Right cardiac atrium (tissue), 5 donors: ENCODE results near the gene COX6A2. TPM values are rescaled to one million over a fixed set of nuclear protein-coding genes. Genes with fewer than 3 reads are reported as not detected.

ENCODE experiments used
- ATAC-seq, 2 donors: fragments of 200-7000 bp; cut with Tn5 transposase; one replicate each; pipeline versions ENCODE4 v1.8.0 to v1.9.1; 2020; ENCODE audit warnings: moderate library complexity in 2 of 2, mild to moderate bottlenecking in 1 of 2
- DNase-seq, 3 donors: peaks; one replicate each; pipeline ENCODE4 v3.0.0-alpha.2; 2020
- H3K27ac ChIP-seq: one replicate; pipeline ENCODE4 v1.5.1; 2013; ENCODE audit warnings: mild to moderate bottlenecking, low read length, control low read depth, moderate library complexity
- H3K27me3 ChIP-seq: one replicate; pipeline ENCODE4 v1.6.1; 2013; ENCODE audit not compliant: control insufficient read depth, insufficient read depth
- H3K4me1 ChIP-seq: one replicate; pipeline ENCODE4 v1.6.1; 2013; ENCODE audit warnings: low read length; ENCODE audit not compliant: control insufficient read depth, insufficient read depth
- H3K4me3 ChIP-seq: one replicate; pipeline ENCODE4 v1.5.1; 2013; ENCODE audit warnings: low read length, control low read depth
- H3K9me3 ChIP-seq: one replicate; pipeline ENCODE4 v1.6.1; 2013; ENCODE audit warnings: low read length; ENCODE audit not compliant: control insufficient read depth
- WGBS: extraction: QIAGEN DNeasy Blood & Tissue Kit; methylation state at CpG from one replicate; pipeline ENCODE4 v1.1.7; 2013; 5-methylcytosine and 5-hydroxymethylcytosine counted together
- intact Hi-C, 4 donors: fragments of 100-400 bp; cut with DNase I; formaldehyde crosslinking; loops; one replicate each; pipeline versions ENCODE4 v1.11.0 to v1.14.0; 2022 to 2023
- polyA plus RNA-seq: library from polyadenylated mRNA; stranded (reverse); fragments of 200-250 nt; gene quantifications from one replicate; pipeline ENCODE4 v1.2.3, GENCODE V29; 2013
- total RNA-seq, 4 donors: library from RNA; stranded (reverse); fragmentation: NEBNext Ultra II Directional; extraction: Animal tissue kit (Norgen Biotek cat#: 25700); gene quantifications; one replicate each; pipeline ENCODE4 v1.2.1, GENCODE V29; 2021
- donor health status: healthy with polysubstance abuse.
- donor health status: DM: no; HTN: yes; CAD: no.
- donor health status: DM: no; HTN: no; CAD: no.
- donor health status: DM: no; HTN: yes; CAD: no; lungs with severe emphysema.
- donor health status: DM: yes; HTN: yes; CAD: no.

The COX6A2 gene
- total and polyA plus RNA-seq, 5 donors, result 574 to 4,696 (median 1,072) TPM

DNA sequence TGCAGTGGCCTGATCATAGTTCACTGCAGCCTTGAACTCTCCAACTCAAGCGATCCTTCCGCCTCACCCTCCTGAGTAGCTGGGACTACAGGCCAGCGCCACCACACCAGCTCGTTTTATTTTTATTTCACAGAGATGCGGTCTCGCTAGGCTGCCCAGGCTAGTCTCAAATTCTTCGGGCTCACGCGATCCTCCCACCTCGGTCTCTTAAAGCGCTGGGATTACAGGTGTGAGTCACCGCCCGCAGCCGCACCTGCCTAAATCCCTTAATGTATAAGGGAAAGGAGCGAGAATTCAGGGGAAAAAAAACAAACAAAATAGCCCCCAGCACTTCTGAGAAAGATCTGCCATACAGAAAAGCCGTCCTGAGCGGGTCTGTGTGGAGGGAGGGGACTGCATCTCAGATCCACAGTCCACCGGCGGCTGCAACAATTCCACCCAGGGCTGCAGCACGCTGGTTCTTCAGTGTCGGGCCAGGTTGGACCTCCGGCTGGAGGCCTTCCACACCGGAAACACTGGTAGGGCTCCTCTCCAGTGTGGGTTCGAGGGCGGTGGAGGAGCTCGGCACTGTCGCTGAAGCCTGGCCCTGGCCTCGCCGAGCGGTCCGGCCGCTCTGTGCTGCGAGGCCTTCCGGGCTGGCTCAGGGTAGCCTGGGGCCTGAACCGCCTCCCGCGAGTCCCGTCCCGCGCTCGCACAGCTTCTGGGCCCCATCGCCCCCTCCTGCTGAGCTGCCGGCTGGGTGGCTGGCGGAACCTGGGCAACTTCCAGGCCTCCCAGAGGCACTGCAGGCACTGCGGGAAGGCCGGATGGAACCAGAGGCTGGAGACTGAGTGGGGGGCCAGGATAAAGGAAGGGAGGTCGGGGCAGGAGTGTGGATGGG is 7.4 kb upstream of the COX6A2 start:
- H3K9me3 ChIP-seq, result no peaks in the 10 kb centered on the region
- H3K27ac ChIP-seq, result no peak overlapping the region
- no peaks in the 10 kb centered on the region for H3K4me1 ChIP-seq
- H3K27me3 ChIP-seq, result no peaks in the 10 kb centered on the region
- intact Hi-C loops, result no loop called here
- no peak overlapping the region for H3K4me3 ChIP-seq
- 94% methylated on average over 47 of the region's 47 CpGs for WGBS
- peak in 1 of 3 donors; percentile 45 for DNase-seq
- ATAC-seq, result peak in 1 of 2 donors; percentile 23

DNA sequence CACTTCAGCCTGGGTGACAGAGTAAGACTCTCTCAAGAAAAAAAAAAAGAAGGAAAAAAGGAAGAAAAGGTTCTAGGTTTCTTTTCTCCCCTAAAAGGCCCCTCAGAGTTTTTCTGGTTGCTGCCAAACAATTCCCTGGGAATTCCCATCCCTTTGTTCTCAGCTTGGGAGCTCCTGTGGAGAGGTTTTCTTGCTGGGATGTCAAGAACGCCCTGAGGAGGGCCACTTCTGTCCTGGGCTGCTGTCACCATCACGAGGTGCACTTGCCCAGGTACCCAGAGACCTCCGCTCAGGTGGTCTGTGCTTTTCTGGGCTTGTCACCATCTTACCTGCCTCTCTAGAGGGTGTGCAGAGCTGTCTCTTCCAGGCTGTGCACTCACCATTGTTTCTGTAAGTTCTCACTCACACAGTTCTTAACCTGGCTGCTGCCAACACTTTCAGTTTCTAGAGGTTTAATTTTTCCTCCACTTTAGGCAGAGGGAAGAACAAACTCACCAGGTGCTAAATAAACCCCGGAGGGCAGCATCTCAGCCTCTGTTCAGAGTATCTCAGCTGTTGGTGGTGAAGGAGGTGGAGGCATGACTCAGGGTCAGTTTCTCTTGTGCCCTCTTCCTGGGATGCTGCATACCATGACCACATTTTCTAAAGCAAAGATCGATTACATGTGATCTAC is 2.4 kb upstream of the COX6A2 start:
- no peaks in the 10 kb centered on the region for H3K27me3 ChIP-seq
- DNase-seq, result no peak
- peak overlapping the region; percentile 87 for H3K27ac ChIP-seq
- no peaks in the 10 kb centered on the region for H3K4me1 ChIP-seq
- WGBS, result 49% methylated on average over 5 of the region's 5 CpGs
- ATAC-seq, result no peak
- H3K4me3 ChIP-seq, result no peak overlapping the region
- intact Hi-C loops, result no loop called here
- H3K9me3 ChIP-seq, result no peaks in the 10 kb centered on the region

DNA sequence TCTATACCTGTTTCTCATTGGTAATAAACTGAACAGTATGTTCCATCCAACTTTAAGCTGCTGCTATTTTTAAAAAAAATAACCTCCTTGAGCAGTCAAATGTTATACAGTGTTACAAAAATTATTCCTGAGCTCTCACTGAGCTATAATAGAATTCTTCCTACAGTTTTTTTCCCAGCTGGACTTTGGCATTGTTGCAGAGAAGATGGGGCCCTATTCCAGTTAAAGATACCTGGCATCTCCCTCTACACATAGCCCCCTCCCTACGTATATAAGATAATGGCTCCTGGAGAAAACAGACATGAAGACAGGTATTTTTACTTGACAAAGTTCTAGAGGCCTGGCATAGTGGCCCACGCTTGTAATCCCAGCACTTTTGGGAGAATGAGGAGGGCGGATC is 1.6 kb upstream of the COX6A2 start:
- no peaks in the 10 kb centered on the region for H3K9me3 ChIP-seq
- H3K4me3 ChIP-seq, result no peak overlapping the region
- no peaks in the 10 kb centered on the region for H3K4me1 ChIP-seq
- DNase-seq (no peak), ATAC-seq (no peak)
- peak overlapping the region; percentile 87 for H3K27ac ChIP-seq
- intact Hi-C loops, result no loop called here
- H3K27me3 ChIP-seq, result no peaks in the 10 kb centered on the region
- 66% methylated on average over 3 of the region's 3 CpGs for WGBS

DNA sequence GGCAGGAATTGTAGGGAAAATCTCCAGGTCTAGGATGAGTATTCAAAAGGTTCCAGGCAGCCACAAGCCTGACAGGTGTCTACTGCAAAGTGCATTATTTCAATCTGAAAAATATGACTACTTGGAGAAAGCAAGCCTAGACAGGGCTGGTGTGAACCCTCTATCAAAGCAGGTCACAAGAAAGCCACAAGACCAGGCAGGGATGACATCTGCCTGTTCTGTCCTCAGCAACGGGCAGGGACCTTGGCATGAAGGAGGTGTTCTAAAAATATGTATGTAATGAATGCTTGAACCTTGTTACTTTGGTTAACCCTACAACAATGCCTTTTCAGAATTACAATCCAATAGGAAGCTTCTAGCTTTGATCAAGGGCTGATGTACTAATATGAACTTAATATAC is 1.2 kb upstream of the COX6A2 start:
- H3K27ac ChIP-seq, result peak overlapping the region; percentile 98
- no peaks in the 10 kb centered on the region for H3K27me3 ChIP-seq
- ATAC-seq, result peak; percentile 56 to 58
- intact Hi-C loops, result no loop called here
- WGBS, result 10% methylated on average over 1 of the region's 1 CpG
- H3K9me3 ChIP-seq, result no peaks in the 10 kb centered on the region
- no peak overlapping the region for H3K4me3 ChIP-seq
- no peak for DNase-seq
- no peaks in the 10 kb centered on the region for H3K4me1 ChIP-seq

DNA sequence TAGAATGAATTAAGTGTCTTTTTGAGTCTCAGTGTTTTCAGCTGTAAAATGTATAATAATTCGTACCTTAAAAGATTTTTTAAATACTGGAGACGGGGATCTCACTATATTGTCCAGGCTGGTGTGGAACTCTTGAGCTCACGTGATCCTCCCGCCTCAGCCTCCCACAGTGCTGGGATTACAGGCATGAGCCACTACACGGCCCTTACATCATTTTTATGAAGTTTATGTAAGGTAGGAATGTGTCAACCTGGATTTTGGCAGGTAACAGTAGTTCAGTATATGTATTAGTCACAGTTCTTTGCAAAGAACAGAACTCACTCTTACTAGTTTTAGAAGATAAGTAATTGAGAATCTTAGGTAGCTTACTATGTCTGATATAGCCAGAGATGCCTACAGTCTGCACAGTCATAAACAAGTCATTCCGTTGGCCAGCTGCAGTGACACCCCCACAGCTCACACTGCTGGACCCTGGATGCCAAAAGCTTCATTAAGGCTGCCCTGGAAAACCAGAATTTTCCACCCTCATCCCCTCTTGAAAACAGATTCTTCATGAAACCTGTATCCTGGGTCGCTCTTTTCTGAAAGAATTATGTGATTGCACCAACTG is 583 bp upstream of the COX6A2 start:
- WGBS, result 66% methylated on average over 7 of the region's 7 CpGs
- ATAC-seq (no peak), DNase-seq (no peak)
- intact Hi-C loops, result no loop called here
- Histone ChIP-seq H3K4me3 (no peak overlapping the region), H3K27ac (peak overlapping the region; percentile 98), H3K27me3 (no peaks in the 10 kb centered on the region), H3K4me1 (no peaks in the 10 kb centered on the region), H3K9me3 (no peaks in the 10 kb centered on the region)

DNA sequence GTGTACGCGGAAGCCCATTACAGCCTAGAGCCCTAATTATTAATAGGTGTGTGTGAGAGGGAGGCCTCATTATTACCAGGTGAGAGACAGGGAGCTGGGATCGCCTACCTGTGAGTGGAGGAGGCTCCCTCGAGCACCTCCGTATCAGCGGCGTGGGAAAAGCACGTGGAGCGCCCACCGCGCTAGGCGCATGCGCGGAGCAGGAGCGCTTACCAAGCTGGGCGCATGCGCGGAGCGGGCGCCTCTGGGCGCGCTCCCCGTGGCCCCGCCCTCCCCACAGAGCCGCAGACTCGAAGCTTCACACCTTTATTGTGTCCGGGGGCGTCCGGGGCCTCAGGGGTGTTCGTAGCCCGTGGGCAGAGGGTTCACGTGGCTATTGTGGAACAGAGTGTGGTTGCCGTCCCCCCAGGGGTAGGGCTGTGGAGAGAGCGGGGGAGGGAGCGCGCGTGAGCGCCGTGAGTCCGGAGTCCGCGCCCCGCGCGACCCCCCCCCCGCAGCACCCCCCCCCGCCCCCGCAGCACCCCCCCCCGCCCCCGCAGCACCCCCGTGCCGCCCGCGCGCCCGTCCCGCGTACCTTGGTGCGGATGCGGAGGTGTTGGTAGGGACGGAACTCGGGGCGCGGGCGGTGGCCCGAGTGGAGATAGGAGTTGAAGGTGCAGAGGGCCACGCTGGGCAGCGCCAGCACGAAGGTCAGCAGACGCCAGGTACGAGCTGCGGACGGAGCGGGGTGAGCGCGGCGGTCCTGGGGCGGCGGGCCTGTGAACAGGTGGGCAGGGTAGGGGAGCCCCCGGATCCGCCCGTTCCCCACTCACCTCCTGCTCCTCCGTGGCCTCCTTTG is 500 bp downstream of the COX6A2 start:
- peak; percentile 51 to 53 for ATAC-seq
- H3K4me3 ChIP-seq, result peak overlapping the region; percentile 43
- H3K27ac ChIP-seq, result peak overlapping the region; percentile 84
- no peaks in the 10 kb centered on the region for H3K27me3 ChIP-seq
- intact Hi-C loops, result no loop called here
- H3K4me1 ChIP-seq, result no peaks in the 10 kb centered on the region
- WGBS, result 21% methylated on average over 67 of the region's 83 CpGs
- peak; percentile 65 to 91 (median 89) for DNase-seq
- no peaks in the 10 kb centered on the region for H3K9me3 ChIP-seq

DNA sequence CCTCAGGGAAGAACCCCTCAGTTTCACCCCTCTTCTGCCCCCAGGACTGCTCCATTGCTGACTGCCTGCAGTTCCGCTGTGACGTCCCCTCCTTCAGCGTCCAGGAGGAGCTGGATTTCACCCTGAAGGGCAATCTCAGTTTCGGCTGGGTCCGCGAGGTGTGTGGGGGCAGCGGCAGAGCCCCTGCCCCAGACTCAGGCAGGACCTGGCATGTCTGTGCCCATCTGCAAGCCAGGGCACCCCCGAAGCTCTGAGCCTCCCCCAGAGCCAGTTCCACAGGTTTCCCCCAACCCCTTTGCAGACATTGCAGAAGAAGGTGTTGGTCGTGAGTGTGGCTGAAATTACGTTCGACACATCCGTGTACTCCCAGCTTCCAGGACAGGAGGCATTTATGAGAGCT is 4.4 kb downstream of the COX6A2 start:
- ATAC-seq (no peak), DNase-seq (no peak)
- intact Hi-C loops, result no loop called here
- H3K9me3 ChIP-seq, result no peaks in the 10 kb centered on the region
- no peak overlapping the region for H3K27ac ChIP-seq
- no peak overlapping the region for H3K4me3 ChIP-seq
- 76% methylated on average over 12 of the region's 12 CpGs for WGBS
- no peaks in the 10 kb centered on the region for H3K4me1 ChIP-seq
- H3K27me3 ChIP-seq, result no peaks in the 10 kb centered on the region

DNA sequence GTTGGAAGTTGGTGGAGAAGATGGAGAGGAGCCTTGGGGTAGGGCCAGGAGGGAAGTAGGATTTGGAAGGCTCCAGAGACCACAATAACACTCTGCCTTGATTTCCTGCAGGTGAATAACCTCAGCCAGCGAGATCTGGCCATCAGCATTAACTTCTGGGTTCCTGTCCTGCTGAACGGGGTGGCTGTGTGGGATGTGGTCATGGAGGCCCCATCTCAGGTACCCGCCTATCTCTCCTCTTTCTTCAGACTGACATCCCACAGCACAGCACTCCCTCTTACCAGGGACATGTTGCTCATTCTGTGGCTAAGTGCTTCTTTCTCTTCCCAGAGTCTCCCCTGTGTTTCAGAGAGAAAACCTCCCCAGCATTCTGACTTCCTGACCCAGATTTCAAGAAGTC is 4.9 kb downstream of the COX6A2 start:
- Histone ChIP-seq H3K27ac (no peak overlapping the region), H3K9me3 (no peaks in the 10 kb centered on the region), H3K4me1 (no peaks in the 10 kb centered on the region), H3K4me3 (no peak overlapping the region), H3K27me3 (no peaks in the 10 kb centered on the region)
- DNase-seq (no peak), ATAC-seq (no peak)
- 55% methylated on average over 3 of the region's 3 CpGs for WGBS
- intact Hi-C loops, result no loop called here

DNA sequence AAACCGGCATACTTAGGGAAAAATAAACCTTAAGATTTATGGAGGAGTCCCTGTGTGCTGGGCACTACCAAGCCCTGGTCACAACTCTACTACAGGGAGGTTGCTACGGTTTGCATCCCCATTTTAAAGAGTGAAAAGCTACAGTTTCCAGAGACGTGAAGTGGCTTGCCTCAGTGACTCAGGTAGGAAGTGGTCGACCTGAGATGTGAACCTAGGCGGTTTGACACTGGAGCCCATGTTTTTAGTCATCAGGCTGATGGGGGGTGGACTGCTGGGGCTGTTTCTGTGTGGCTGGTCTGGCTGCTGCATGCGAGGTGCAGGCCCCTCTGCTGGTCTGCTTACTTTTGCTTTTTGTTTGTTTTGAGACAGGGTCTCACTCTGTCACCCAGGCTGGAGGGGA is 6.6 kb downstream of the COX6A2 start:
- Histone ChIP-seq H3K9me3 (no peaks in the 10 kb centered on the region), H3K27me3 (no peaks in the 10 kb centered on the region), H3K4me1 (no peaks in the 10 kb centered on the region), H3K27ac (no peak overlapping the region), H3K4me3 (no peak overlapping the region)
- no peak for DNase-seq
- 69% methylated on average over 6 of the region's 6 CpGs for WGBS
- intact Hi-C loops, result no loop called here
- ATAC-seq, result no peak

DNA sequence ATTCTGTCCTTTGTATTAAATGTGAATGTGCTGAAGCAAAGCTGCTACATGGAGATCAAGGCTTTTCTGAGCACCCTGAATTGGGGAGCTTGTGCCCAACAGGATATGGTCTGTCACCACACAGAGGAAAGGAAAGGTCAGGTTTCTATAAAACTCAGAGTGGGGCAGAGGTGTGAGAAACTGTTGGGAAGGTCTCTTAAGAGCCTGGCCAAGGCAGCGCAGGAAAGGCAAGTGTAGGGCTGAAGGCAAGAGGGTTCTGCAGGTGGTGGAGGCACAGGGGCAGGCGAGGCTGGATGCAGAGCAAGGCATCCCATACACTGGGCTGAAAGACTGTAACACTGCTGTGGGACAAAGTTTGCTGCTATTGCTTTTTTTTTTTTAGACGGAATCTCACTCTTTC is 8.1 kb downstream of the COX6A2 start:
- H3K4me3 ChIP-seq, result no peak overlapping the region
- ATAC-seq (no peak), DNase-seq (no peak)
- no peaks in the 10 kb centered on the region for H3K4me1 ChIP-seq
- WGBS, result 74% methylated on average over 3 of the region's 3 CpGs
- H3K9me3 ChIP-seq, result no peaks in the 10 kb centered on the region
- intact Hi-C loops, result no loop called here
- H3K27ac ChIP-seq, result no peak overlapping the region
- no peaks in the 10 kb centered on the region for H3K27me3 ChIP-seq
